K562 (cell line): ENCODE data around the gene MAGI3. TPM values are rescaled to one million over a fixed set of nuclear protein-coding genes. Genes with fewer than 3 reads are reported as not detected.

Source experiments
- CBFB ChIP-seq: sonication (generic); formaldehyde crosslinking; IDR thresholded peaks from 2 replicates; pipeline ENCODE4 v1.4.0; 2020; ENCODE audit warnings: mild to moderate bottlenecking, missing genetic modification reagents
- E2F6 ChIP-seq, 2 experiments: IDR thresholded peaks; 2 replicates each; pipeline ENCODE4 v1.6.1; 2011; ENCODE audit warnings: borderline replicate concordance in 1 of 2, control low read depth in 1 of 2, low read depth in 1 of 2, low read length in 1 of 2, mild to moderate bottlenecking in 1 of 2, mixed read lengths in 1 of 2, moderate library complexity in 1 of 2; ENCODE audit not compliant: insufficient read depth in 1 of 2, insufficient read length in 1 of 2, poor library complexity in 1 of 2, severe bottlenecking in 1 of 2; ENCODE audit errors: extremely low read depth in 1 of 2
- FOXK2 ChIP-seq, 2 experiments: fragments of 450-650 bp; IDR thresholded peaks in 1 of 2; conservative IDR thresholded peaks in 1 of 2; 2 replicates each; pipeline ENCODE4 v1.6.1; 2016; ENCODE audit warnings: low read depth in 2 of 2, mild to moderate bottlenecking in 1 of 2
- GATA2 ChIP-seq: sonication (generic); formaldehyde crosslinking; IDR thresholded peaks from 2 replicates; pipeline ENCODE4 v1.4.0; 2020; ENCODE audit warnings: mild to moderate bottlenecking, missing genetic modification reagents
- GTF2F1 ChIP-seq: IDR thresholded peaks from 2 replicates; pipeline ENCODE4 v1.6.1; 2011; ENCODE audit warnings: low read depth, low read length, improper control_type of control experiment
- HNRNPUL1 ChIP-seq: fragments of 200-400 bp; formaldehyde crosslinking; IDR thresholded peaks from 2 replicates; pipeline ENCODE4 v1.6.1; 2017; ENCODE audit warnings: low read length
- ZBTB17 ChIP-seq: fragments of 450-650 bp; formaldehyde crosslinking; IDR thresholded peaks from 2 replicates; pipeline ENCODE4 v1.4.0; 2020; ENCODE audit warnings: mild to moderate bottlenecking
- ZBTB26 ChIP-seq: fragments of 450-650 bp; formaldehyde crosslinking; IDR thresholded peaks from 2 replicates; pipeline ENCODE4 v1.4.0; 2022; ENCODE audit warnings: missing genetic modification characterization
- ZNF324 ChIP-seq: fragments of 250-450 bp; sonication (Bioruptor Pico); IDR thresholded peaks from 2 replicates; pipeline ENCODE4 v1.4.0; 2020; ENCODE audit warnings: mild to moderate bottlenecking
- polyA plus RNA-seq, 8 experiments: library from polyadenylated mRNA; depleted of rRNA in 4 of 8; stranded (reverse) in 5 of 8; unstranded in 3 of 8; fragments of >200 nt; fragmentation: Nextera tagmentation in 2 of 8; fragmentation: Illumina TruSeq in 1 of 8; extraction: Ambion mirVana in 2 of 8; extraction: Trizol in 1 of 8; gene quantifications; 2 replicates each; pipeline versions ENCODE4 v1.2.1 to v1.2.3, GENCODE V29; 2011 to 2014; ENCODE audit warnings: inconsistent platforms in 1 of 8, missing spikeins in 1 of 8
- total RNA-seq, 7 experiments: library from RNA; depleted of rRNA in 6 of 7; stranded (reverse); fragments of >200 nt in 6 of 7; fragmentation: Illumina TruSeq in 2 of 7; extraction: Trizol in 2 of 7; gene quantifications; 2 replicates each; pipeline versions ENCODE4 v1.2.1 to v1.2.3, GENCODE V29; 2011 to 2021; ENCODE audit warnings: low replicate concordance in 1 of 7

Gene MAGI3
- total and polyA plus RNA-seq, 9 of the 15 experiments (the other 6 are each of a cell fraction or from before 2014, with no cell fraction given): 1.0 to 8.6 (median 5.5) TPM

DNA sequence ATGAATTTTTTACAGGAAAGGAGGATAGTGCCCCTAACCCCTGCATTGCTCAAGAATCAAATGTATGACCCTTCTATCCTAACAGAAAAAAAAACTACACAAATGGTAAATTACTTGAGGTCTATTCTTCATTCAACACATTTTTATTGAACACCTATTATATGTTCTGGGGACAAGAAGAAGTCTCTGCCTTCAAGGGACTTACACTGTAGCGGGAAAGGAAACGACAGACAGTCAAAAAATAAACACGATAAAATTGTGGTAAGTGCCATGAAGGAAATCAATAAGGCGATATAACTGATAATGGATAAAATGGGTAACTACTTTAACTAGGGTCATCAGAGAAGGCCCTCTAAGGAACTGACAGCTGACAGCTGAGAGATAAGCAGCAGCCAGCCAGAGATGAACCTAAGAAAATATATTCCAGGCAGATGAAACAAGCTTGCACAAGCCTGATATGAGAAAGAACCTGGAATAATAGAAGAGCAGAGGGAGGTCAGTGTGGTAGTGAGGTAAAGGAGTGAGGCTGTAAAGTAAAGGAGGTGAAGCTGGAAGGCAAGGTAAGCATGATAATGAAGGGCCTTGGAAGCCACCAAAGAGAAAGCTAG is 302.6 kb downstream of the MAGI3 start (continued):
- TF ChIP-seq ZNF324 (CRISPR knock-in tag): peak; percentile 74
- no peak for TF ChIP-seq E2F6 (IDR thresholded peaks at IDR 0.05; ENCODE audit: borderline replicate concordance in 1 of 2, extremely low read depth in 1 of 2, insufficient read depth in 1 of 2, insufficient read length in 1 of 2, low read depth in 1 of 2, low read length in 1 of 2, poor library complexity in 1 of 2, severe bottlenecking in 1 of 2)
- TF ChIP-seq ZBTB26 (CRISPR knock-in tag): no peak
- no peak for TF ChIP-seq GTF2F1
- TF ChIP-seq CBFB: no peak
- no peak for TF ChIP-seq HNRNPUL1
- TF ChIP-seq GATA2 (CRISPR knock-in tag): peak; percentile 40; the same call in 1 of the 2 replicates
- TF ChIP-seq FOXK2 (conservative IDR thresholded peaks at IDR 0.05 in 1 of 2, IDR thresholded peaks at IDR 0.05 in 1 of 2; ENCODE audit: low read depth in 2 of 2): 0 out of 4 replicates have a peak, but pooled peaks of 1 of the 2 experiments have one; percentile 15
- TF ChIP-seq ZBTB17 (CRISPR knock-in tag): no peak
